ENCODE data around the gene HCRT. TPM values are rescaled to one million over a fixed set of nuclear protein-coding genes. Genes with fewer than 3 reads are reported as not detected.

HCRT gene
- polyA plus RNA-seq, 1 donor from 2014 or later, result not detected

- Histone ChIP-seq H3K79me2 (replicated peaks; ENCODE audit: insufficient read depth, low read length) (no peaks in the 10 kb centered on the region), H3F3A (ENCODE audit: insufficient read depth, low read length, poor library complexity, severe bottlenecking) (no peaks in the 10 kb centered on the region), H4K20me1 (ENCODE audit: insufficient read depth) (no peaks in the 10 kb centered on the region), H3K36me3 (ENCODE audit: insufficient read depth, low read length) (no peaks in the 10 kb centered on the region), H3K4me3 (ENCODE audit: low read length) (no peak overlapping the region), H3K4me2 (ENCODE audit: low read length) (no peak overlapping the region), H2AFZ (ENCODE audit: low read depth, low read length) (no peak overlapping the region), H3K9me3 (ENCODE audit: low read length) (no peaks in the 10 kb centered on the region), H3K9ac (ENCODE audit: low read length) (no peak overlapping the region), H3K27me3 (ENCODE audit: insufficient read depth, low read depth, low read length) (no peaks in the 10 kb centered on the region), H3K27ac (ENCODE audit: low read length) (no peak overlapping the region), H3K9me2 (ENCODE audit: insufficient read depth, low read length) (no peaks in the 10 kb centered on the region)
- no peak for TF ChIP-seq REST (IDR thresholded peaks at IDR 0.05; ENCODE audit: borderline replicate concordance)
- TF ChIP-seq EP300 (conservative IDR thresholded peaks at IDR 0.05; ENCODE audit: poor library complexity, severe bottlenecking), result no peak
- no peak for TF ChIP-seq POLR2AphosphoS5 (IDR thresholded peaks at IDR 0.05)
- no peak for TF ChIP-seq EZH2 (IDR thresholded peaks at IDR 0.05; ENCODE audit: borderline replicate concordance, insufficient read depth, low read length, poor library complexity, severe bottlenecking)
- no peak for TF ChIP-seq MXI1 (conservative IDR thresholded peaks at IDR 0.05; ENCODE audit: poor library complexity, severe bottlenecking)
- TF ChIP-seq TAF1 (IDR thresholded peaks at IDR 0.05; ENCODE audit: low read depth), result no peak
- no peak for TF ChIP-seq CTCF (IDR thresholded peaks at IDR 0.05; ENCODE audit: poor library complexity, severe bottlenecking)
- TF ChIP-seq RAD21 (conservative IDR thresholded peaks at IDR 0.05), result no peak
- TF ChIP-seq SMC3 (conservative IDR thresholded peaks at IDR 0.05; ENCODE audit: poor library complexity), result no peak
These were observed 13.6 kb upstream of the HCRT start for GRCh38 chr17:42198897-42199296.

- Histone ChIP-seq H3F3A (ENCODE audit: insufficient read depth, low read length, poor library complexity, severe bottlenecking) (no peaks in the 10 kb centered on the region), H4K20me1 (ENCODE audit: insufficient read depth) (no peaks in the 10 kb centered on the region), H3K36me3 (ENCODE audit: insufficient read depth, low read length) (no peaks in the 10 kb centered on the region), H3K9me3 (ENCODE audit: low read length) (no peaks in the 10 kb centered on the region), H3K4me2 (ENCODE audit: low read length) (no peak overlapping the region), H3K9ac (ENCODE audit: low read length) (no peak overlapping the region), H3K9me2 (ENCODE audit: insufficient read depth, low read length) (no peaks in the 10 kb centered on the region), H3K27ac (ENCODE audit: low read length) (no peak overlapping the region), H3K79me2 (replicated peaks; ENCODE audit: insufficient read depth, low read length) (no peaks in the 10 kb centered on the region), H3K4me3 (ENCODE audit: low read length) (no peak overlapping the region), H2AFZ (ENCODE audit: low read depth, low read length) (no peak overlapping the region), H3K27me3 (ENCODE audit: insufficient read depth, low read depth, low read length) (no peaks in the 10 kb centered on the region)
- TF ChIP-seq REST (IDR thresholded peaks at IDR 0.05; ENCODE audit: borderline replicate concordance) (no peak), TAF1 (IDR thresholded peaks at IDR 0.05; ENCODE audit: low read depth) (no peak), EZH2 (IDR thresholded peaks at IDR 0.05; ENCODE audit: borderline replicate concordance, insufficient read depth, low read length, poor library complexity, severe bottlenecking) (no peak), MXI1 (conservative IDR thresholded peaks at IDR 0.05; ENCODE audit: poor library complexity, severe bottlenecking) (no peak), POLR2AphosphoS5 (IDR thresholded peaks at IDR 0.05) (no peak), SMC3 (conservative IDR thresholded peaks at IDR 0.05; ENCODE audit: poor library complexity) (no peak), RAD21 (conservative IDR thresholded peaks at IDR 0.05) (no peak), EP300 (conservative IDR thresholded peaks at IDR 0.05; ENCODE audit: poor library complexity, severe bottlenecking) (no peak), CTCF (IDR thresholded peaks at IDR 0.05; ENCODE audit: poor library complexity, severe bottlenecking) (no peak)
These were observed 12.4 kb upstream of the HCRT start for GRCh38 chr17:42197564-42198156.

Measured in neural cell (in vitro differentiated cells).